ENCODE results near the gene EEF1AKMT3.

The EEF1AKMT3 gene

GRCh38 chr12:57751788-57752667 is 20.4 kb upstream of the EEF1AKMT3 start, which contains the start of gene CDK4:
Gene CDK4 (minus strand): TSS chr12:57752310. CDS start chr12:57751717, 593 bp downstream.
- DNase-seq, result peak; percentile 100

GRCh38 chr12:57752668-57753000 is 19.8 kb upstream of the EEF1AKMT3 start:
- no peak for DNase-seq

GRCh38 chr12:57753756-57754337 is 18.6 kb upstream of the EEF1AKMT3 start:
- peak; percentile 66 for DNase-seq

GRCh38 chr12:57754411-57755193 is 17.8 kb upstream of the EEF1AKMT3 start, which contains the start of gene MARCHF9:
Gene MARCHF9 (plus strand): TSS chr12:57755103. CDS start chr12:57755529, 426 bp downstream.
- DNase-seq, result peak; percentile 74

GRCh38 chr12:57755194-57755453 is 17.3 kb upstream of the EEF1AKMT3 start:
- DNase-seq, result no peak

- DNase-seq, result peak; percentile 36
These were observed 16.7 kb upstream of the EEF1AKMT3 start for GRCh38 chr12:57755454-57756372.

GRCh38 chr12:57756406-57757341 is 15.7 kb upstream of the EEF1AKMT3 start:
- DNase-seq, result peak; percentile 87

GRCh38 chr12:57757771-57758170 is 14.6 kb upstream of the EEF1AKMT3 start:
- DNase-seq, result no peak

GRCh38 chr12:57758552-57759359 is 13.7 kb upstream of the EEF1AKMT3 start:
- DNase-seq, result no peak

GRCh38 chr12:57759360-57759980 is 12.9 kb upstream of the EEF1AKMT3 start:
- peak; percentile 74 for DNase-seq

GRCh38 chr12:57760347-57760982 is 11.9 kb upstream of the EEF1AKMT3 start:
- no peak for DNase-seq

GRCh38 chr12:57761391-57761998 is 10.9 kb upstream of the EEF1AKMT3 start:
- no peak for DNase-seq

- no peak for DNase-seq
These were observed 10.0 kb upstream of the EEF1AKMT3 start for GRCh38 chr12:57762463-57762862.

GRCh38 chr12:57763881-57764661 is 8.3 kb upstream of the EEF1AKMT3 start:
- DNase-seq, result no peak

- no peak for DNase-seq
These were observed 7.8 kb upstream of the EEF1AKMT3 start for GRCh38 chr12:57764662-57765002.

- DNase-seq, result peak; percentile 66
These were observed 7.3 kb upstream of the EEF1AKMT3 start for GRCh38 chr12:57765003-57765697.

- DNase-seq, result no peak
These were observed 6.5 kb upstream of the EEF1AKMT3 start for GRCh38 chr12:57765698-57766463.

All from hematopoietic multipotent progenitor cell treated with erythropoietin and hydrocortisone succinate and interleukin-3 and kit ligand, for 6 days (in vitro differentiated cells).